Prostate gland (tissue), 2 donors: Measurements from ENCODE around the gene TAF4. TPM values are rescaled to one million over a fixed set of nuclear protein-coding genes. Genes with fewer than 3 reads are reported as not detected.

Experiments
- DNase-seq: peaks from one replicate; pipeline ENCODE4 v3.0.0-alpha.2; 2019; ENCODE audit warnings: low spot score
- H3K27ac ChIP-seq, 2 donors: fragments of 200-600 bp; sonication (generic); 2 replicates each; pipeline ENCODE4 v1.5.1; 2017 to 2019
- H3K27me3 ChIP-seq: fragments of 200-600 bp; sonication (generic); replicated peaks from 2 replicates; pipeline ENCODE4 v1.5.1; 2019; ENCODE audit not compliant: insufficient read depth
- H3K36me3 ChIP-seq, 2 donors: fragments of 200-600 bp; sonication (generic); 1 replicate in 1 of 2; 2 replicates in 1 of 2; pipeline versions ENCODE4 v1.5.1 to v1.8.1; 2017 to 2019
- H3K4me1 ChIP-seq: fragments of 200-600 bp; sonication (generic); replicated peaks from 2 replicates; pipeline ENCODE4 v1.5.1; 2019
- H3K4me3 ChIP-seq, 2 donors: fragments of 200-600 bp; sonication (generic); 2 replicates each; pipeline ENCODE4 v1.5.1; 2017 to 2019
- H3K9me3 ChIP-seq: fragments of 200-600 bp; sonication (generic); 2 replicates; pipeline ENCODE4 v1.5.1; 2017
- CTCF ChIP-seq, 4 experiments: fragments of 200-600 bp in 2 of 4; fragments of 450-650 bp in 2 of 4; sonication (generic) in 2 of 4; IDR thresholded peaks; 1 replicate in 3 of 4; 2 replicates in 1 of 4; pipeline ENCODE4 v1.5.1; 2016 to 2019; ENCODE audit warnings: antibody characterized with exemption in 4 of 4, mild to moderate bottlenecking in 2 of 4, moderate library complexity in 2 of 4
- POLR2A ChIP-seq: fragments of 450-650 bp; IDR thresholded peaks from one replicate; pipeline ENCODE4 v1.6.1; 2016; ENCODE audit warnings: antibody characterized with exemption, mild to moderate bottlenecking
- POLR2AphosphoS5 ChIP-seq: sonication (generic); formaldehyde crosslinking; IDR thresholded peaks from one replicate; pipeline ENCODE4 v1.6.1; 2017; ENCODE audit warnings: antibody characterized with exemption
- WGBS: methylation state at CpG from one replicate; pipeline ENCODE4 v1.1.5; 2018; 5-methylcytosine and 5-hydroxymethylcytosine counted together
- intact Hi-C: fragments of 100-400 bp; cut with DNase I; formaldehyde crosslinking; loops from one replicate; pipeline ENCODE4 v1.14.2; 2022
- total RNA-seq, 2 donors: library from RNA; depleted of rRNA; stranded (reverse); fragments of >200 nt; gene quantifications; one replicate each; pipeline ENCODE4 v1.1.0, GENCODE V29; 2016

TAF4 gene
- total RNA-seq, 2 donors from 2014 or later: 19.9 to 57.1 TPM

- no peak for DNase-seq
- TF ChIP-seq CTCF (IDR thresholded peaks at IDR 0.05) (no peak), POLR2AphosphoS5 (no peak), POLR2A (no peak)
- Histone ChIP-seq H3K4me1 (no peaks in the 10 kb centered on the region), H3K27me3 (no peaks in the 10 kb centered on the region), H3K36me3 (no peaks in the 10 kb centered on the region), H3K4me3 (no peak overlapping the region), H3K9me3 (no peaks in the 10 kb centered on the region), H3K27ac (no peak overlapping the region)
- 27% methylated on average over 6 of the region's 6 CpGs for WGBS
- intact Hi-C loops: no loop called here
These were observed 109.8 kb downstream of the TAF4 start for GRCh38 chr20:61955668-61956395.

- intact Hi-C loops: no loop called here
- no peak for TF ChIP-seq POLR2A
- WGBS: 64% methylated on average over 16 of the region's 16 CpGs
- H3K4me3 ChIP-seq: no peak overlapping the region
- H3K27me3 ChIP-seq: no peaks in the 10 kb centered on the region
- no peaks in the 10 kb centered on the region for H3K9me3 ChIP-seq
- no peak overlapping the region for H3K27ac ChIP-seq
- no peaks in the 10 kb centered on the region for H3K4me1 ChIP-seq
- DNase-seq: no peak
- no peaks in the 10 kb centered on the region for H3K36me3 ChIP-seq
These were observed 111.2 kb downstream of the TAF4 start for GRCh38 chr20:61954276-61955021.

- Histone ChIP-seq H3K36me3 (no peaks in the 10 kb centered on the region), H3K4me1 (no peaks in the 10 kb centered on the region), H3K4me3 (no peak overlapping the region), H3K9me3 (no peaks in the 10 kb centered on the region), H3K27ac (no peak overlapping the region), H3K27me3 (no peaks in the 10 kb centered on the region)
- intact Hi-C loops: no loop called here
- 67% methylated on average over 18 of the region's 20 CpGs for WGBS
- TF ChIP-seq POLR2A (no peak), POLR2AphosphoS5 (no peak), CTCF (IDR thresholded peaks at IDR 0.05) (no peak)
- no peak for DNase-seq
These were observed 112.4 kb downstream of the TAF4 start for GRCh38 chr20:61953037-61954021.

- H3K36me3 ChIP-seq: no peaks in the 10 kb centered on the region
- H3K4me3 ChIP-seq: no peak overlapping the region
- no peak for DNase-seq
- H3K4me1 ChIP-seq: no peaks in the 10 kb centered on the region
- TF ChIP-seq CTCF (IDR thresholded peaks at IDR 0.05) (no peak), POLR2AphosphoS5 (no peak), POLR2A (no peak)
- H3K27ac ChIP-seq: no peak overlapping the region
- intact Hi-C loops: no loop called here
- no peaks in the 10 kb centered on the region for H3K27me3 ChIP-seq
- WGBS: 28% methylated on average over 17 of the region's 22 CpGs
- H3K9me3 ChIP-seq: no peaks in the 10 kb centered on the region
These were observed 113.8 kb downstream of the TAF4 start for GRCh38 chr20:61951695-61952533.
